ENCODE measurements around the gene TTC29.

Gene TTC29

DNA sequence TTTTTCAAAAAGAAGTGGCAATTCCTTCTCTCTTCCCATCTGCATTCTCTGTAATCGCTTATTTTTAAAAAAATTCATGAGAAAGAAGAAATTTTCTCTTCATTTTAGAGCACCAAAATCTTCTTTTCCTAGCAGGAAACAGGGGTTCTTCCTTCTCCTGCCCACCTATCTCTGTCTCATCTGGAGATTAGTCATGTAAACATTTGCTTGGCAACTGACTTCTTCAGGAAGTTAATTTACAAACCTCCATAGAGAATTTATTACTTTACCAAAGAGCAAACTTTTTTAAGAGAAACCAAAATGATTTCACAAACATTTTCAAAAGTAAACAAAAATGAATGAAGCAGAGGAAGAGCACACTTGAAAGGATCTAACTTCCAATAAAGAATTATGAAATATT is 13.5 kb downstream of the TTC29 start:
- Mint-ChIP-seq H3K27ac (no peak overlapping the region), H3K9me3 (no peaks in the 10 kb centered on the region), H3K4me1 (no peaks in the 10 kb centered on the region), H3K36me3 (no peaks in the 10 kb centered on the region), H3K4me3 (no peak overlapping the region), H3K27me3 (peaks cover 5% of the 10 kb centered on the region)
- DNase-seq: no peak
- CTCF ChIA-PET: no interaction called here

DNA sequence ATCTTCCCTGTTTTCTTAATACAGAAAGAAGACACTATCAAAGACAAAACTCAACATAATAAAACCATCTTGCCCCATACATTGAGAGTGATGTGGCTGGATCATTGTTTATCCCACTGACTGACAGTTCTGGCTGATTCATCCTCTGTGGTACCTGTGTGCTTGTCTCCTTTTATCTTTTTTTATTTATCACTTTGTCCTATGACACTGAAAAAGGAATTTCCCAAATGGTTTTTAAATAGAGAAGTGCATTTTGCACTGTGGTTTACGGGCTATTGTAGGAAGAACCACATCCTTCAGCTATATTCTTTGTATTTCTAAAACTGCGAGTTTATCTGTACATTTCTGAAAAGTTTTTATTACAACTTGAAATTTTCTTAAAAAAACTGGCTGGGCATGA is 15.0 kb downstream of the TTC29 start:
- no peak overlapping the region for H3K4me3 Mint-ChIP-seq
- peaks cover 5% of the 10 kb centered on the region for H3K27me3 Mint-ChIP-seq

DNA sequence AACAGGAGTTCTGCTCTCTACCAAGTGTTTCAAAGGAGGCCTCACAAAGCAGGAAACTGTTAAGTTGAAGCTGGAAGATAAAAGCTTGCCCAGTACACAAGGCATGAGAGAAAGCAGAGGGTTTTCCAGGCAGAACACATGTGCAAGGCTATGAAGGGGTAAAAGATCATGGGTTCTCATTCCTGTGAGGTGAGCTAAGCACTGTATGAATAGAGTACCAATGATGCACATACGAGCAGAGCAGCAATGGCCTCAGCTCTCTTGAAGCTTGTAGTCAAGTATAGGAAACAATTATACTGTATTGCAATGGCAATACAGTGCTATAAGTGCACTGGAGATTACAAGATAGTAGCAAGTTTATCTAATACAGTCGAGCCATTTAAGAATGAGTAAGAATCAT is 18.0 kb downstream of the TTC29 start:
- no peak for DNase-seq
- Mint-ChIP-seq H3K4me3 (no peak overlapping the region), H3K9me3 (no peaks in the 10 kb centered on the region), H3K27me3 (peaks cover 5% of the 10 kb centered on the region), H3K36me3 (no peaks in the 10 kb centered on the region), H3K27ac (no peak overlapping the region), H3K4me1 (no peaks in the 10 kb centered on the region)
- CTCF ChIA-PET: interaction anchor here (0.7 kb wide), 1 partner anchor 169 kb away, joined by 3 read pairs; no protein-coding TSS in a partner anchor

More for the DNA sequence above, 15.0 kb downstream of the TTC29 start:
- CTCF ChIA-PET: no interaction called here
- DNase-seq: no peak
- H3K36me3 Mint-ChIP-seq: no peaks in the 10 kb centered on the region
- no peaks in the 10 kb centered on the region for H3K9me3 Mint-ChIP-seq
- no peaks in the 10 kb centered on the region for H3K4me1 Mint-ChIP-seq
- H3K27ac Mint-ChIP-seq: no peak overlapping the region

DNA sequence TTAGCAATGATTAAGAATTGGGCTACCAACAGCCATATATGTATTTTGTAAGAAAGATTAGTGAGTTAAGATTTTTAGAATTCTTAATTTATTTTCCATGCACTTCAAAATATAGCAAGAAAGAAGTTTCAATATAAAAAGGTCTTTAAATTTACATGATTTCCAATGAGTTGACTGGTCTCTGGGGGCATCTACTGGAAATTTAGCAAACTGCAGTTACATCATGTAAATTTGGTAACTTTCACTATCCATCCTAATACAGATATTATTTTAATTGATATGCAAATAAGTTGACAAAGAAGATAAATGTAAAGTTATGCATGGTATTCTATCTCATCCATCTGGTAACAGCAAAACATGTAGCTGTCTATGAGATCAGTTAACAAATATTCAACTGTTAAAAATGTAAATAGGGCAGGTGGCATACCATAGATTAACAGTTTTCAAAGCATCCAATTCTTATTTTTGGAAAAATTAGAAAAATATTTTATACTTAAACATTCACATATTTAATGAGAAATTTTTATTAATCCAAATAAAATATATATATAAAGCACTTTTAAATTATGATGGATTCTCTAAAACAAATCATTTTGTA is 29.1 kb downstream of the TTC29 start:
- Mint-ChIP-seq H3K27ac (no peak overlapping the region), H3K36me3 (no peaks in the 10 kb centered on the region), H3K4me1 (no peaks in the 10 kb centered on the region), H3K27me3 (no peaks in the 10 kb centered on the region), H3K9me3 (no peaks in the 10 kb centered on the region), H3K4me3 (no peak overlapping the region)
- CTCF ChIA-PET: interaction anchor here (1.8 kb wide), 1 partner anchor 822 kb away, joined by 8 read pairs; no protein-coding TSS in a partner anchor
- peak; percentile 24 for DNase-seq

DNA sequence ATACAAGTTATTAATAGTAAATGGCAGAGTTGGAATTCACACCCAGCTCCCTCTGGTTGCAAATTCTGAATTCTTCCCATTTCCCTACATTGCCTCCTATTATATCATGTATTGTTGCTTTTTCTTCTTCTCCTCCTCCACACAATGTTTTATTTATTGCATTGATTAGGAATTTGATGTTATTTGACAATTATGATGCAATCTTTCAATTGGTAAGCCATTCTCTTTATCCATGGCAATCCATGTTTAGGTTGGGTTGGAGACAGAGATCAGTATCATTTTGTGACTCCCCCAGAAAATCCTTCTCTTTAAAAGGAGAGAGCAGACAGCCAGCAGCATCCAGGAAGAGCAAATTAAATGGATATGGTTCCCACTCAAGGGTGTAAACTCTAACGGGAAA is 30.5 kb downstream of the TTC29 start:
- no peak overlapping the region for H3K27ac Mint-ChIP-seq
- CTCF ChIA-PET: interaction anchor here (1.0 to 1.8 kb wide), 3 partner anchors 571 to 820 kb away, joined by 3 to 8 read pairs (median 3); no protein-coding TSS in a partner anchor
- DNase-seq: no peak

DNA sequence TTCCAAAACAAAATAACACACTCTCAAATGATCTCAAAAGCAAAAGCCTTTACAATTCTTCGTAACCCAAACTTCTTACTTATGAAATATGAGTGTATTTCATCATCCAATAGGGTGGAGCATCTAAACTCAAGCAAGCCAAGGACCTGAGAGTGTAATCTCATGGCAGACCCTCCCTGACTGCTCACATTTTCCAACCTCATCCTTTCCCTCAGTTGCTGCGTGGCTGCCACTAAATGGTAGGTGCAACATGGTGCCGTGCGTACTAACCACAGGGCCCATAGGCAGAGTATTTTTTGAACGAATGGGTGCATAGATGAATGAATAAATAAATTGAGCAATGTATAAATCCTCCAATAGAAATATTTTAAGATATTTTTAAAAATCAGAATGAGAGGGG is 45.4 kb downstream of the TTC29 start:
- H3K9me3 Mint-ChIP-seq: no peaks in the 10 kb centered on the region
- no peak overlapping the region for H3K4me3 Mint-ChIP-seq
- DNase-seq: no peak
- H3K27ac Mint-ChIP-seq: no peak overlapping the region
- no peaks in the 10 kb centered on the region for H3K4me1 Mint-ChIP-seq
- peaks cover 4% of the 10 kb centered on the region for H3K27me3 Mint-ChIP-seq
- CTCF ChIA-PET: interaction anchor here (0.9 kb wide), 1 partner anchor 557 kb away, joined by 3 read pairs; no protein-coding TSS in a partner anchor
- no peaks in the 10 kb centered on the region for H3K36me3 Mint-ChIP-seq

More for the DNA sequence above, 30.5 kb downstream of the TTC29 start:
- no peaks in the 10 kb centered on the region for H3K4me1 Mint-ChIP-seq
- H3K9me3 Mint-ChIP-seq: no peaks in the 10 kb centered on the region
- H3K27me3 Mint-ChIP-seq: no peaks in the 10 kb centered on the region
- H3K36me3 Mint-ChIP-seq: no peaks in the 10 kb centered on the region
- no peak overlapping the region for H3K4me3 Mint-ChIP-seq

DNA sequence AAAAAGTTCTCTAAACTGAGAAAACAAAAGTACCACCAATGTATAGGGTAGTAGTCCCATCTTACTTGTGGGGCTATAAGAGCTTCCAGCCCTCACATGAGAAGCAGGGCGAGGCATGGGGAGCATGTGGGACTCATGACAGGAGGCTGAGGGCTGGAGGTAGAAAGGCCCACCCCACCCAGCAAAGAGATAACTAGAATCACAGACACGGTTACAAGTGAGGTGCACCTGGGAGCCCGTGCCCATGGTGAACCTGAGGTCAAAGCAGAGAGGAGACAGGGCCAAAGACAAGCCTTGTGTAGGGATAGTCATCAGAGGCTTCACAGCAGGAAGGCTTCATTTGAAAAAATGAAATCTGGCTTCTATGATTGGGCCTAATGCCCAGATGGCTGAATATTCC is 55.4 kb downstream of the TTC29 start:
- DNase-seq: no peak
- Mint-ChIP-seq H3K9me3 (no peaks in the 10 kb centered on the region), H3K4me1 (no peaks in the 10 kb centered on the region), H3K4me3 (no peak overlapping the region), H3K27ac (no peak overlapping the region), H3K27me3 (no peaks in the 10 kb centered on the region), H3K36me3 (no peaks in the 10 kb centered on the region)
- CTCF ChIA-PET: no interaction called here

DNA sequence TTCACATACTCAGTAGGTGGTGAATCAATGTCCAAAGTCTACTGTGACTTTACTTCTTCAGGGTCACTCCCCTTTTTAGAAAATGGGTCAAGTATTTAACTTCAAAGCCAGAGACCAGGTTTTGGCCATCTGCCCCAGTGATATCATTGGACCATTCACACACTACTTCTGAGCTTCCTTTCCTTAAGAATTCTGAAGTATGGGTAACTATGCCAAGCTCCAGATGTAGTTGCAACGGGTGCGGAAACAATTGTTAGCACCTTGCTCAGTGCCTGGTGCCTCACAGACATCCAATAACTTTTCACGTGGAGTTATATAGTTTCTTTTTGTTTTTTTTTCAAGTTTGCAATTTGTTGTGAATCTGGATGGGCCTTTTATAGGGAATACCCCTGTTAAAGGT is 62.6 kb downstream of the TTC29 start:
- Mint-ChIP-seq H3K27me3 (no peaks in the 10 kb centered on the region), H3K4me1 (no peaks in the 10 kb centered on the region), H3K27ac (no peak overlapping the region), H3K4me3 (no peak overlapping the region), H3K36me3 (no peaks in the 10 kb centered on the region), H3K9me3 (no peaks in the 10 kb centered on the region)
- no peak for DNase-seq
- CTCF ChIA-PET: no interaction called here

DNA sequence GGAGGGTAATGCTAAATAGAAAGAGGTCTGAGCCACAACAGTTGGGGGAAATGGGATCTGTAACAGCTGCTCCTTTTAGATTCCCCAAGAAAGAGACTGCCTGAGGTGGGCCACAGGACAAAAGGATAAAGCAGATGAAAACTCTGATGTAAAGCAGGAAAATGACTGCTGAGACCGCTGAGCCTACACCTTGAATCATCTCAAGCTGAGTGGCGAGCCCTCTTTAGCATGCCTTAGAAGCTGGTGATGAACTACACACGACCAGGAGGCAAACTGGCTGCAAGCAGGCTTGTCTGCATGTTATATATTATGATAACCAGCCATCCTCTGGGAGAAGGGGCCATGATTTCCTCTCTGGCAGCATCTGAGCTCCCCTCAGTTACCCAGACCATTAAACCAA is 88.4 kb downstream of the TTC29 start:
- Mint-ChIP-seq H3K4me1 (no peaks in the 10 kb centered on the region), H3K4me3 (no peak overlapping the region), H3K27ac (no peak overlapping the region), H3K27me3 (no peaks in the 10 kb centered on the region), H3K9me3 (no peaks in the 10 kb centered on the region), H3K36me3 (no peaks in the 10 kb centered on the region)
- DNase-seq: no peak
- CTCF ChIA-PET: no interaction called here

DNA sequence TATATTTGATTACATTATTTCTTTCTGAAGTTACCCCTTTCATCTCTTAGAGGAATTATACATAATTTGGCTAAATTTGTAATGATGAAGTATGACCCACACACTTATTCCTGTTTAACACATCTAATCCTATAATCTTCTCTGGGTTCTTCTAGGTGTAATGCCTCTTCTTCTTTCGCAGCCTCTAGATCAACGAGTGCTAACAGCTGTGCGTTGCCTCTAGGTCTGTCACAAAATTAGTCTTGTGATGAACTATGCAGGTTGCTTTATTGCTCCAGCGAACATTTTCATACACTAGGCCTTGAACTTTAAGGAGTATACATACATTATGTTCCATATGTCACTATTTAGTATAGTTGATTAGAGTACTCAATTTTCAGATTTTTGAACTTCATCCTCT is 89.9 kb downstream of the TTC29 start:
- CTCF ChIA-PET: no interaction called here
- no peak for DNase-seq
- H3K36me3 Mint-ChIP-seq: no peaks in the 10 kb centered on the region
- H3K4me1 Mint-ChIP-seq: no peaks in the 10 kb centered on the region
- no peak overlapping the region for H3K27ac Mint-ChIP-seq
- H3K27me3 Mint-ChIP-seq: no peaks in the 10 kb centered on the region
- no peaks in the 10 kb centered on the region for H3K9me3 Mint-ChIP-seq
- H3K4me3 Mint-ChIP-seq: no peak overlapping the region

DNA sequence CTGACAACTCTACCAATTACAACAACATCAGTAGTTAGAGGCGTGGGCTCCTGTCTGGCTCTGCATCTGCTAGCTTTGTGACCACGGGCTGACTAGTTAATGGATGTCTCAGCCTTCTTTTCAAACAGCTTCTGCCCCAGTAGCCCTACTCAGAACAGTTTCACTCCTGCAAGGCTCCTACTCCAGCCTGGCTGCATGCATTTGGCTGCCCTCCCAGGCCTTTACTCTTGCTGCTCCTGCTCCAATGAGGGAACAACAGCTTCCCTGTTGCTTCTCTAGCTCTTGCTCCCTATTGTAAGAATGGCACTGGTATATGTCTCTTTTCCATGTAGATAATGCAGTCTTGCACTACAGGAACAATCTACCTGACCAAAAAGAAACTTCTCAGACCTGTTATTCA is 93.3 kb downstream of the TTC29 start:
- Mint-ChIP-seq H3K27ac (no peak overlapping the region), H3K36me3 (no peaks in the 10 kb centered on the region), H3K4me1 (no peaks in the 10 kb centered on the region), H3K4me3 (no peak overlapping the region), H3K27me3 (no peaks in the 10 kb centered on the region), H3K9me3 (no peaks in the 10 kb centered on the region)
- CTCF ChIA-PET: no interaction called here
- DNase-seq: no peak

DNA sequence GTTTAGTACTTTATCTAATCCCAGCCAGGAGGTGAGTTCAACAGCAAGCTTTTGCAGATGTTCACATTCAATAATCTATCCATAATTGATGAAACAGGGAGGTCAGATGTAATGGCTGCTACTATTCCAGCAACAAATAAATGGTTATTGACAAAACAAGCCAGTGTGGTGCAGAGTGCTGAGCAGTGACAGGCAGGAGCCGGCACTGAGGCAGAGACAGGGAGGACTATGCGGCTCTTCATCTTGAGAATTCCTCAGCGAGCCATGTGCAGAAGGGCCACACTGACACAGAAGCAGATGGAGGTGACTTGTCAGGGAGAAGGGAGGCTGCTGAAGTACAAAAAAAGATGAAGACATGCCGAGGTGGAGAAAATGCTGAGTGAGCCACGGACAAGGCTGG is 98.3 kb downstream of the TTC29 start:
- H3K27ac Mint-ChIP-seq: no peak overlapping the region
- CTCF ChIA-PET: no interaction called here
- H3K4me1 Mint-ChIP-seq: no peaks in the 10 kb centered on the region
- no peak overlapping the region for H3K4me3 Mint-ChIP-seq
- H3K9me3 Mint-ChIP-seq: no peaks in the 10 kb centered on the region
- H3K36me3 Mint-ChIP-seq: no peaks in the 10 kb centered on the region
- no peaks in the 10 kb centered on the region for H3K27me3 Mint-ChIP-seq
- DNase-seq: no peak

DNA sequence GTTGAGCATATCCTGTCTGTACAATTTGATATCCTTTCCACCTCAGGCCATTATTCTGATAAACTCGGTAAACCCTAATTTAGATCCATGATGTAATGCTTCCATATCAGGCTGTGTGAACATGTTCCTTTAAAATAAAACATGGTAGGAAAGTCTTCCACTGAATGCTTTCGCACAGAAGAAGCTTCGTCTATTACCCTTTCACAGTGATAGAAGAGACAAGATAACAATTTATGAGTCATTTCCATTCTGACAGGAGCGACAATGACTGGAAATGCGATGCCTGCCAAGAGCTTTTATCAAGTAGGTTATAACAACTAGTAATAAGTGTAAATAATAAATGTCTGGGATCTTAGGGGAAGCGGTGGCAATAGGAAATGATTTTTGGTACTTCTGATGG is 98.8 kb downstream of the TTC29 start:
- no peak overlapping the region for H3K4me3 Mint-ChIP-seq
- H3K27ac Mint-ChIP-seq: no peak overlapping the region
- H3K27me3 Mint-ChIP-seq: no peaks in the 10 kb centered on the region
- no peaks in the 10 kb centered on the region for H3K9me3 Mint-ChIP-seq
- no peak for DNase-seq
- CTCF ChIA-PET: no interaction called here
- no peaks in the 10 kb centered on the region for H3K36me3 Mint-ChIP-seq
- H3K4me1 Mint-ChIP-seq: no peaks in the 10 kb centered on the region

DNA sequence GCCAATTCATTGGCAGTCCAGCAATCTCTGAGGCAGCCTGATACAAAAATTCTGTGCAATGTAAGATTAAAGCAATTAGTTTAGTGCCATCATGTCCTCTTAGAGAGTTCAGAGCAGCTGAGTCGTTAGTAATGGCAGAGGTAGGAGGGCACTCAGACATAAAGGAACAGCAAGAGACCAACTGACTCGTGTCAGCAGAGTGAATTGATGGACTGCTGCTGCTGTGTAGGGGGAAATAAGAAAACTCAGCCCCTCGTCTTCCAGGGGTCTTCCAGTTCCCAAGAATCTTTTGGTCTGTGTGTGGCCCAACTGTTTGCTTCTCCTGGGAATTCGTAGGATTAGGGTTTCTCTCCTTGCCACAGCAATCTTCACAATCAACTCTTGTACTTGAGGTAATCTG is 100.9 kb downstream of the TTC29 start:
- Mint-ChIP-seq H3K9me3 (no peaks in the 10 kb centered on the region), H3K27ac (no peak overlapping the region), H3K36me3 (no peaks in the 10 kb centered on the region), H3K4me1 (no peaks in the 10 kb centered on the region), H3K4me3 (no peak overlapping the region), H3K27me3 (no peaks in the 10 kb centered on the region)
- no peak for DNase-seq
- CTCF ChIA-PET: no interaction called here

DNA sequence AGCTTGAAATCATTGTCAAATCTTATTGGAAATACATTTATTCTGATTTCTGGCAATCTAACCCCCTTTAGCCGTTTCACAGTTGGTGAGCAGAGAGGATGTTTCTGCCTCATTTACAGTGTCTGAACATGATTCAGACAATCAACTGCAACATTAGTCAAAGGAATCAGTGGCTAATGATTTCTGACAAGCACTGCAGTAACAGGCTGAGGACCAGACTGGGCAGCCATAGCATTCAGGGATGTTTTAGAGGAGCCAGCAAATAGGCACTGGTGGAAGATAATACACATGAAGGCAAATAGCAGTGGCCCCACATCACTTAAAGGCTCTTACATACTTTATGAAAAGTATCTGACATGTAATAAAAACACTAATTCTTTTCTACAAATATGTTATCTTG is 102.8 kb downstream of the TTC29 start:
- CTCF ChIA-PET: no interaction called here
- Mint-ChIP-seq H3K4me1 (no peaks in the 10 kb centered on the region), H3K9me3 (no peaks in the 10 kb centered on the region), H3K4me3 (no peak overlapping the region), H3K36me3 (no peaks in the 10 kb centered on the region), H3K27me3 (no peaks in the 10 kb centered on the region), H3K27ac (no peak overlapping the region)
- no peak for DNase-seq

DNA sequence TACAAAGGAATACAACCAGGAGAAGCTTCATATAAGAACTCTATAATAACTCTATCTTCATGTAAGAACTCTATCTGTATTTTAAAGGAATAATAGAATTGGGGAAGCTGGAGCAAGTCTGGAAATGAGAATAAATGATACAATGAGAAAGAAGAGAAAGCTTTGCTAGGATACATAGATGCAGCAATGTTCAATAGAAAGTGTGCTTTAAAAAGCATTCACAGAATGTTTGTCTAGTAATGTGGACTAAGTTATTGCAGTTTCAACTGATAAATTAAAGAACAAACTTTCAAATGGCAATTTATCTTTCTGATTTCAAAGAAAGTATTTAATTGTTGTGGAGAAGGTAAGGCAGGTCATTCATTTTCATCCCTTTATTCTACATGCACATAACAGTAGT is 104.9 kb downstream of the TTC29 start:
- DNase-seq: no peak
- H3K4me3 Mint-ChIP-seq: no peak overlapping the region
- no peaks in the 10 kb centered on the region for H3K36me3 Mint-ChIP-seq
- H3K9me3 Mint-ChIP-seq: no peaks in the 10 kb centered on the region
- CTCF ChIA-PET: no interaction called here
- no peaks in the 10 kb centered on the region for H3K27me3 Mint-ChIP-seq
- no peaks in the 10 kb centered on the region for H3K4me1 Mint-ChIP-seq
- H3K27ac Mint-ChIP-seq: no peak overlapping the region
